T-helper 22 cell (primary cell): ENCODE data around the gene NOXRED1.

Source experiments
- DNase-seq: peaks from one replicate; pipeline ENCODE4 v3.0.0-alpha.2; 2020; ENCODE audit warnings: low read depth

The NOXRED1 gene

GRCh38 chr14:77407158-77407557 lies 16.2 kb downstream of the NOXRED1 start:
- no peak for DNase-seq

DNA sequence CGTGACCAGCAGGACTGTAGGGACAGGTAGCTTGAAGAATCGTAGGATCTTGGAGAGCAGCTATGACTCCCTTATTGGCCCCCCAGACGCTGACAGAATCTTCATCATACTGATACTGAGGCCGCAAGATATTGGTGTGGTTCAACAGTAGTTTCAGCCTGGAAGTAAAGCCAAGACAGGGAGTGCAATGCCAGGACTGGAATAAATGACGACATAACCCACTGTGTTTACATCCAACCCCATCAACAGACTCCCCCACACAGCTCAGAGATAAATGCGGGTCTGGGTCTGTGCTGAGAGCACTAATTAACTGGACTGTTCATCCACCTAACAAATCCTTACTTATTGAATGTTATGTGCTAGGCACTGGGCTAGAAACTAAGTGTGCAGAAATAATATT lies 16.6 kb downstream of the NOXRED1 start:
- no peak for DNase-seq

DNA sequence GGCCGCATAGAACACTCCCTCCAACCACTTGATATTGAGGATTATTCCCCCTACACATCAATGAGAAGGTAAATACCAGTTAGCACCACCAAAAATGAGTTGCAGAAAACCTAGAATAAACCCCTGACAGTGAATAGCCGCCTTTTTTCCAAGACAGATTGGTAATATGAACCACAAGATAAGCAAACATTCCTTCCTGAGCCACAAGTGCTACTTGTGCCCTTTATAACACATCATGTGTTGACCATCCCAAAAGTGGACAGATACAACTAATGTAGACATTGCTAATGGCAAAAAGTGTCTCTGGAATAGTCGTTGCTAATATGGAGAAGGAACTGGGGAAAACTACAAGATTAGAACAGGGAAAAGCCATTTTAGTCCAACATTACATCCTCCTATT lies 17.2 kb downstream of the NOXRED1 start:
- no peak for DNase-seq

- no peak for DNase-seq
Observed at GRCh38 chr14:77403768-77404167, 19.6 kb downstream of the NOXRED1 start.

GRCh38 chr14:77400216-77400615 lies 23.1 kb downstream of the NOXRED1 start:
- DNase-seq: no peak

GRCh38 chr14:77390188-77390587 lies 33.1 kb downstream of the NOXRED1 start:
- DNase-seq: no peak

- DNase-seq: no peak
Observed at GRCh38 chr14:77378701-77379100, 44.6 kb downstream of the NOXRED1 start.

GRCh38 chr14:77377502-77377844 lies 45.9 kb downstream of the NOXRED1 start:
- no peak for DNase-seq

- peak; percentile 75 for DNase-seq
Observed at GRCh38 chr14:77376771-77377501, 46.4 kb downstream of the NOXRED1 start, which contains the start of the genes SAMD15 and TMED8. Gene SAMD15, plus strand, starts transcription at chr14:77377379. Its CDS starts 40 bp downstream, at chr14:77377419. Gene TMED8, minus strand, starts transcription at chr14:77377094. Its CDS starts 41 bp downstream, at chr14:77377053.

DNA sequence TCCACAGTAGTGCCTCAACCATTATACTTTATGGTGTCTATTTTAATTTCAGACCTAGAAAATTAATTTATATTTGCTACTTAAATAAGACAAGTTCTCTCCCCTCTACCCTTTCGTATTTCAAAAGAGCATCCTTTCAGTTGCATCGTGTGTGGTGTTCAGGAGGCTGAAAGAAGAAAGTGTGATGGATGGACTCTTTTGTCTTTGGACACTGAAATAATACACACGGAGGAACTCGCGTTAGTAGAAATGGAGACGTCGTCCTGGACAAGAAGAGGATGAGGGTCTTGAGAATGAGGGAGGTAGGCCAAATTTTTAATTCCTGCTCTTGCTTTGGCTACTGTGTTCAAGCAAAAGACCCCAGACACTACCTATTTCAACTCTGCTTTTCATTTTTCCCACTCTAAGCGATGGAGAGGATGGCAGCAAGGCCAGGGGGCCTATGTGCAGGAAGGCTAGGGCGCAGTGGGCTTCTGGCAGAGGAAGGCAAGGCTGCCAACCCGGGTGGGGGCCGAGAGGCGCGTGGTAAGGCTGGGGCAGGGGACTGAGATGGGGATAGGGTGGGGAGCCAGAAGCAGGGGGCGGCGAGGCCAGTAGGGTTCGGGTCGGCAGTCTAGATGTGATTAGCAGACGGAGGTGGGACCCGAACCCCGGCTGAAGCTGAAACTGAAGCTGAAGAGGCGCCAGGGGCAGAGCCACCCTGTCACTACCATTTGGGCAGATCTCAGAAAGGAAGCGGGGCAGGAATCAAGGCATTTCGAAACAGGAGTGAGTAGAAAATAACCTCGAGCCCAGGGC lies 47.2 kb downstream of the NOXRED1 start:
- DNase-seq: peak; percentile 3

DNA sequence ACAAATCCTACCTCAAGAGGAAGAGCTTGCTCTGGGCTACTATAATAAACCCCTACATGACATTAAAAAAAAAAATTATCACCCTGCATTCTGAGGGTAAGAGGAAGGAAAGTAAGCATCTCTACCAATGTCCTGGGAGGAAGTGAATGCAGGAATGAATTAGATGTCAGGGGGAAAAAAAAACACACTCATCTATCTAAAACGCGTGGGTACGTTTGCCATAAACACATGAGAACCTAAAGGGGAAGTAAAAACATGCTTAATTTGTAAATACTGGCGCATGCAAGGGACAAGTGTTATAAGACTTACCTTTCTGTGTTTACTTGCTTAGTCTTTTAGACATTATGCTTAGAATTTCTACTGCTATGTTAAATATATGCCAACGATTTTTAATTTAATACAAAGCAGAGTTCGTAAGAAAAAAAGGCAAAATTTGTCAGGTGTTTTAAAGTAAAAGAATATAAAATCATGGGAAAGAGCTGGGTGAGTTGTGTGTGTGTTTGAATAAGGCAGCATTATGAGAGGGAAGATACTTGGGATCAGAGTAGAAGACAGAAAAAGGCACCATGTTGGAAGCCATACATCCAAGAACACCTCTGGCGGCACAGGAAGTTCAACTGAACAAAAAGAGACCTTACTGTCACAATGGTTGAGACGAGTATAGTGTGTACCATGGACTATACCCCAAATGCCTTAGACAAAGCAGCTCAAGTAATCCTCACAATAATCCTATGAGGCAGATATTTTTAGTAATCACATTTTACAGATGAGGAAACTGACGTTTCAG lies 48.0 kb downstream of the NOXRED1 start:
- no peak for DNase-seq

DNA sequence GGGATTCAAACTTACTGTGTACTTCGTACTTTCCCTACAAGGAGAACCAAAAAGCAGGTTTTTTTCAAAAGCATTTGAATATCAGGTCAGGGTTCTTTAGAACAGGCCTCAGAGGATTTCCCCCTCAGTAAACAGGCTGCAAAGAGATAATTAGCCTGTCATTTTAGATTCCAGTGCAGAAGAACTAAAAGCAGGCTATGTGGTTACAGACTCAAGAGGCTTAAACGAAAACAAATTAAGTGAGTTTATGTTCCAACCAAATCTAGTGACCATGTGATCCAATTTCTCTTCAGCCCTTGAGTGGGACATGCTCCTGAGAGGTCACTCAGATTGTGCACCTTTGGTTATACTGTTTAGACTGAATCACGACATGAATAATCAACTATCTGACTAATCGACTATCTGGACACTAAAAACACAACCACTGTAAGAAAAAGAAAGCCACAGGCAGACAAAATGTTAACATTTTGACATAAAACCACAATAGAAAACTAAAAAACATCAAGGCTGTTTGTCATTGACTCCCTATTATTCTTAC lies 51.0 kb downstream of the NOXRED1 start:
- DNase-seq: no peak

- peak; percentile 4 for DNase-seq
Observed at GRCh38 chr14:77369285-77369684, 54.0 kb downstream of the NOXRED1 start.

GRCh38 chr14:77364146-77364545 lies 59.2 kb downstream of the NOXRED1 start:
- DNase-seq: no peak

GRCh38 chr14:77359626-77360025 lies 63.7 kb downstream of the NOXRED1 start:
- no peak for DNase-seq

- no peak for DNase-seq
Observed at GRCh38 chr14:77356899-77357298, 66.4 kb downstream of the NOXRED1 start.

DNA sequence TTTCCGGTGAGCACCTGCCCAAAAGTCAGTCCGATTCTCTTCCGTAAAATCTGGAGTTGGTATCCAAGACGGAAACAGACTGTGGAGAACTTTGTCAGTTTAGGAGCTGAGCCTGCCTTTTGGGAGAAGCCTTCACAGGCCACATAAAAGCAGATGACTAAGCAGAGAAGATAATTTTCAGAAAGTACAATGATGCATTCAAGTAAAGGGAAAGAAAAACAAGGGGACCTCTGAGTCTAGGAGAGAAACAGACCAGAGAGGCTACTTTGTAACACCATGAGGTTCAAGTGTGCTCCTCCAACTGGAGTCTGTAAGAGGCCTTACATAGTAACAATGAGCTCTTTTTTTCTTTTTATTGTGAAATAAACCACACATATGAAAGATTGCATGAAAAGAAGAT lies 67.5 kb downstream of the NOXRED1 start:
- DNase-seq: no peak

DNA sequence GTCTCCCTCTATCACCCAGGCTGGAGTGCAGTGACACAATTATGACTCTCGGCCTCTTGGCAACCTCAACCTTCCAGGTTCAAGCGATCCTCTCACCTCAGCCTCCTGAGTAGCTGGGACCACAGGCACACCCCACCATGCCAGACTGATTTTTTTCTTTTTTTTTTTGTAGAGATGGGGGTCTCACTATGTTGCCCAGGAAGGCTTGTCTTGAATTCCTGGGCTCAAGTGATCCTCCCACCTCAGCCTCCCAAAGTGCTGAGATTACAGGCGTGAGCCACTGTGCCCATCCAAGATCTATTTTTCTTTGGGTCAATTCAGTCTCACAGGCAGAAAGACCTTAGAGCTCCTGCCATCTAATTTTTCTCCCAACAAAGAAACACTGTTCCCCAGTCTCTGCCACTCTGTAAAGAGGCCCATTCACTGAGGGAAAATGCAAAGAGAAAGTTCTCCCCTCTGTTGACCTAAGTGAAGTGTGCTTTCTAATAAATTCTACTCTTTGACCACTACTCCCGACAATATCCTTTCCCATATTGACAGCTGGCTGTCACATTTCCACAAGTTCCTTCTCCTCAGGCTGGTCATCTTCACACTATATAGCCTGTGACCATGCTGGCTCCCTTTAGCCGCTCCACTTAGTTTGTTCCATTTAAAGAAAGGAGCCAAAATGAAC lies 69.7 kb downstream of the NOXRED1 start:
- no peak for DNase-seq

DNA sequence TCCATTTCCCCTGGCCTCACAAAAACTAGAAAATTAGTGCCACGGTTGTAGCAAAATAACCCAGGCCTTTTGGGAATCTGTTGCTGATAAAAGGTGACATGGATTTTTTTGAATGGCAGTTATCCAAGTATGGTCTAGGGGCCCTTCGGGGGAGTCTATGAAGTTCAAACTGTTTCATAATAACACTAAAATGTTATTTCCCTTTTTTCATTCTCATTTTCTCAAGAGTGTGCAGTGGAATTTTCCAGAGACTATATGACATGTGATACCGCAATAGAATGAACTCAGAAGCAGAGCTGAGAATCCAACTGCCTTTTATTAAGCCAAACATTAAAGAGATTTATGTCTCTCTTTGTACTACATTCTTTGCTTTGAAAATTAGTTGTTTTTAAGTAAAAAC lies 75.6 kb downstream of the NOXRED1 start:
- DNase-seq: no peak

GRCh38 chr14:77346495-77346894 lies 76.8 kb downstream of the NOXRED1 start:
- DNase-seq: no peak

DNA sequence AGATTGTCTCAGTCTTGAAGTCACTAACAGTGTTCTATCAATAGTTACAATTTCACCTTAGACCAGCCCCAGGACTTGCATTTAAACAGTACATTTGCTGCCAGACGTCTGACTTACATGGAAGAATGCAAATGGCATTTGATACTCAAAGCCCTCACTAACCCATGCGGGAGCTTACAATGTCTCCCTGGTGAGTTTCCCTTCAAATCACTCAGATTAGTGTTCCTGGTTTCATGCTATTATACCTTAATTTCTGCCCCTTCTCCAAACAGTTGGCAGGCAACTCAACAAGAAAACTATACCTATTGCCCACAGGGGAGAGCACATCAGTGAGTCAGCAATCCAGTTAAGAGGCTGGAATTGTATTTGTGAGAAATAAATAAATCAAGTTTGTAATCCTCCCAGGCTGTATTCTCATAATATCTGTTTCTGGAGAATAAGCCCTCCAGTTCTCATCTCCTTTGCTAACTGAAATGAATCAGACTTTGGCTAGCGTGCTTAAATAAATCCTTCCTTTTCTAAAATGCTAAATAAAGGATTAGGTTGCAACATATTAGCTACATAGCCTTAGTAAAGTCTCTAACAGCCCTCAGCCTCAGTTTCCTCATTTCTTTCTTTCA lies 78.8 kb downstream of the NOXRED1 start:
- no peak for DNase-seq
